Liver (tissue), 9 donors: ENCODE results near the gene SYTL3. TPM values are rescaled to one million over a fixed set of nuclear protein-coding genes. Genes with fewer than 3 reads are reported as not detected.

Experiments used
- DNase-seq: peaks from one replicate; pipeline ENCODE4 v3.0.0-alpha.2; 2017; ENCODE audit warnings: low spot score
- H3K27ac ChIP-seq, 2 donors: one replicate each; pipeline ENCODE4 v1.7.0; 2013; ENCODE audit warnings: inconsistent platforms in 2 of 2, low read length in 2 of 2, control low read depth in 1 of 2, low read depth in 1 of 2, mild to moderate bottlenecking in 1 of 2
- H3K27me3 ChIP-seq, 4 donors: one replicate each; pipeline versions ENCODE4 v1.6.1 to v1.7.0; 2013; ENCODE audit warnings: low read length in 3 of 4, inconsistent platforms in 1 of 4, mild to moderate bottlenecking in 1 of 4, moderate library complexity in 1 of 4; ENCODE audit not compliant: control insufficient read depth in 4 of 4, insufficient read depth in 4 of 4
- H3K36me3 ChIP-seq, 4 donors: one replicate each; pipeline versions ENCODE4 v1.6.1 to v1.7.0; 2013; ENCODE audit warnings: low read length in 3 of 4, mild to moderate bottlenecking in 3 of 4, low read depth in 1 of 4, moderate library complexity in 1 of 4; ENCODE audit not compliant: control insufficient read depth in 4 of 4, insufficient read depth in 3 of 4
- H3K4me1 ChIP-seq, 4 donors: one replicate each; pipeline versions ENCODE4 v1.6.1 to v1.7.0; 2013; ENCODE audit warnings: low read length in 3 of 4, mild to moderate bottlenecking in 3 of 4, moderate library complexity in 1 of 4; ENCODE audit not compliant: control insufficient read depth in 4 of 4, insufficient read depth in 4 of 4
- H3K4me3 ChIP-seq, 3 donors: one replicate each; pipeline versions ENCODE4 v1.6.1 to v1.7.0; 2013; ENCODE audit warnings: low read length in 3 of 3, control low read depth in 1 of 3, low read depth in 1 of 3, mild to moderate bottlenecking in 1 of 3
- H3K9ac ChIP-seq, 2 donors: one replicate each; pipeline ENCODE4 v1.7.0; 2013; ENCODE audit warnings: low read length in 2 of 2, mild to moderate bottlenecking in 2 of 2, moderate library complexity in 2 of 2, control low read depth in 1 of 2, low read depth in 1 of 2
- H3K9me3 ChIP-seq, 4 donors: one replicate each; pipeline versions ENCODE4 v1.6.1 to v1.7.0; 2013; ENCODE audit warnings: low read length in 3 of 4; ENCODE audit not compliant: control insufficient read depth in 4 of 4
- ATF3 ChIP-seq: IDR thresholded peaks from 2 replicates; pipeline ENCODE4 v1.6.1; 2016; ENCODE audit warnings: antibody characterized with exemption
- CTCF ChIP-seq: fragments of 150-350 bp; IDR thresholded peaks from 2 replicates; pipeline ENCODE4 v1.5.1; 2017; ENCODE audit warnings: improper control_type of control experiment, low read depth, low read length; ENCODE audit not compliant: missing input control
- EGR1 ChIP-seq, 2 donors: IDR thresholded peaks; 2 replicates each; pipeline ENCODE4 v1.6.1; 2016 to 2018; ENCODE audit warnings: antibody characterized with exemption in 2 of 2, low read depth in 2 of 2
- FOXA1 ChIP-seq: IDR thresholded peaks from 2 replicates; pipeline ENCODE4 v1.6.1; 2016; ENCODE audit warnings: antibody characterized with exemption
- FOXA2 ChIP-seq: IDR thresholded peaks from 2 replicates; pipeline ENCODE4 v1.6.1; 2016; ENCODE audit warnings: antibody characterized with exemption
- GABPA ChIP-seq, 2 donors: IDR thresholded peaks in 1 of 2; conservative IDR thresholded peaks in 1 of 2; 2 replicates each; pipeline ENCODE4 v1.6.1; 2016; ENCODE audit warnings: antibody characterized with exemption in 2 of 2, mild to moderate bottlenecking in 1 of 2, moderate library complexity in 1 of 2
- HNF4G ChIP-seq: IDR thresholded peaks from 2 replicates; pipeline ENCODE4 v1.6.1; 2016; ENCODE audit warnings: antibody characterized with exemption
- JUND ChIP-seq, 2 donors: IDR thresholded peaks; 2 replicates each; pipeline ENCODE4 v1.6.1; 2016; ENCODE audit warnings: antibody characterized with exemption in 2 of 2
- MAX ChIP-seq: IDR thresholded peaks from 2 replicates; pipeline ENCODE4 v1.6.1; 2016; ENCODE audit warnings: antibody characterized with exemption
- NR2F2 ChIP-seq: IDR thresholded peaks from 2 replicates; pipeline ENCODE4 v1.6.1; 2016; ENCODE audit warnings: antibody characterized with exemption
- REST ChIP-seq: IDR thresholded peaks from 2 replicates; pipeline ENCODE4 v1.6.1; 2016; ENCODE audit warnings: antibody characterized with exemption, mild to moderate bottlenecking
- RXRA ChIP-seq, 2 donors: IDR thresholded peaks; 2 replicates each; pipeline ENCODE4 v1.6.1; 2017 to 2018; ENCODE audit warnings: antibody characterized with exemption in 2 of 2, mild to moderate bottlenecking in 1 of 2
- SP1 ChIP-seq: IDR thresholded peaks from 2 replicates; pipeline ENCODE4 v1.6.1; 2018; ENCODE audit warnings: antibody characterized with exemption, mild to moderate bottlenecking
- TAF1 ChIP-seq: conservative IDR thresholded peaks from 2 replicates; pipeline ENCODE4 v1.6.1; 2016; ENCODE audit warnings: antibody characterized with exemption, mild to moderate bottlenecking
- YY1 ChIP-seq: IDR thresholded peaks from 2 replicates; pipeline ENCODE4 v1.6.1; 2016; ENCODE audit warnings: antibody characterized with exemption, mild to moderate bottlenecking
- ZBTB33 ChIP-seq: IDR thresholded peaks from 2 replicates; pipeline ENCODE4 v1.6.1; 2016; ENCODE audit warnings: antibody characterized with exemption
- WGBS: extraction: QIAGEN DNeasy Blood & Tissue Kit; methylation state at CpG from one replicate; pipeline ENCODE4 v1.1.7; 2013; 5-methylcytosine and 5-hydroxymethylcytosine counted together
- polyA plus RNA-seq, 2 donors: library from polyadenylated mRNA; stranded (reverse) in 1 of 2; unstranded in 1 of 2; fragments of 200-250 nt in 1 of 2; fragments of >200 nt in 1 of 2; fragmentation: Nextera tagmentation in 1 of 2; extraction: Ambion mirVana in 1 of 2; gene quantifications; one replicate each; pipeline versions ENCODE4 v1.2.1 to v1.2.3, GENCODE V29; 2013 to 2015
- total RNA-seq, 2 donors: library from RNA; depleted of rRNA; stranded (reverse); fragments of >200 nt; gene quantifications; one replicate each; pipeline ENCODE4 v1.2.3, GENCODE V29; 2014
- donor health status: healthy.
- donor health status: healthy.
- donor health status: healthy.
- donor health status: healthy.
- donor health status: healthy.

The SYTL3 gene
- total and polyA plus RNA-seq, 4 donors = 0.28 to 1.7 (median 0.51) TPM

GRCh38 chr6:158646023-158646910, 3.6 kb upstream of the SYTL3 start:
- peak; percentile 22 for DNase-seq
- Histone ChIP-seq H3K4me3 (no peak overlapping the region), H3K9me3 (no peaks in the 10 kb centered on the region), H3K27ac (no peak overlapping the region), H3K27me3 (no peaks in the 10 kb centered on the region), H3K9ac (no peak overlapping the region), H3K36me3 (no peaks in the 10 kb centered on the region), H3K4me1 (peaks cover 0 to 16% (median 11%) of the 10 kb centered on the region in 4 donors)
- 89% methylated on average over 10 of the region's 10 CpGs for WGBS
- TF ChIP-seq ATF3 = no peak
- TF ChIP-seq REST = no peak
- no peak for TF ChIP-seq TAF1
- TF ChIP-seq ZBTB33 = no peak
- TF ChIP-seq SP1 = no peak
- TF ChIP-seq MAX = no peak
- TF ChIP-seq FOXA2 = no peak
- TF ChIP-seq JUND (IDR thresholded peaks at IDR 0.05) = no peak
- TF ChIP-seq FOXA1 = no peak
- no peak for TF ChIP-seq YY1
- no peak for TF ChIP-seq NR2F2
- TF ChIP-seq RXRA (IDR thresholded peaks at IDR 0.05) = no peak
- no peak for TF ChIP-seq CTCF
- no peak for TF ChIP-seq EGR1 (IDR thresholded peaks at IDR 0.05; ENCODE audit: low read depth in 2 of 2)
- no peak for TF ChIP-seq HNF4G
- no peak for TF ChIP-seq GABPA (IDR thresholded peaks at IDR 0.05 in 1 of 2, conservative IDR thresholded peaks at IDR 0.05 in 1 of 2)
